Fibroblast of skin of abdomen (primary cell): ENCODE data around the gene SRMS.
"Not testable (repeated sequence)": the region's sequence is repeated elsewhere in the genome, so short reads cannot be mapped to it uniquely, and the experiment has no call there.

Experiments
- DNase-seq: peaks from one replicate; pipeline ENCODE4 v3.0.0-alpha.2; 2013

SRMS gene

GRCh38 chr20:63565021-63565698 is 17.6 kb upstream of the SRMS start:
- DNase-seq, result no peak

- DNase-seq, result no peak
Measured at GRCh38 chr20:63564036-63564810, 16.7 kb upstream of the SRMS start.

GRCh38 chr20:63563225-63563935 is 15.8 kb upstream of the SRMS start:
- DNase-seq, result no peak

- DNase-seq, result no peak
Measured at GRCh38 chr20:63562461-63563224, 15.1 kb upstream of the SRMS start.

GRCh38 chr20:63561624-63562396 is 14.3 kb upstream of the SRMS start:
- no peak for DNase-seq

GRCh38 chr20:63560856-63561609 is 13.5 kb upstream of the SRMS start:
- no peak for DNase-seq

- no peak for DNase-seq
Measured at GRCh38 chr20:63560333-63560805, 12.8 kb upstream of the SRMS start.

- not testable (repeated sequence) for DNase-seq
Measured at GRCh38 chr20:63559485-63560332, 12.2 kb upstream of the SRMS start.

- no peak for DNase-seq
Measured at GRCh38 chr20:63558804-63559484, 11.4 kb upstream of the SRMS start.

- DNase-seq, result no peak
Measured at GRCh38 chr20:63557481-63557891, 9.9 kb upstream of the SRMS start.

GRCh38 chr20:63556873-63557478 is 9.4 kb upstream of the SRMS start:
- no peak for DNase-seq

GRCh38 chr20:63555661-63556381 is 8.3 kb upstream of the SRMS start:
- no peak for DNase-seq

GRCh38 chr20:63554361-63555278 is 7.1 kb upstream of the SRMS start:
- DNase-seq, result no peak

- no peak for DNase-seq
Measured at GRCh38 chr20:63553933-63554290, 6.4 kb upstream of the SRMS start, which contains the start of gene FNDC11. TSS of gene FNDC11 (plus strand) at chr20:63554159. CDS start at chr20:63555664, 1,505 bp downstream.

- DNase-seq, result peak; percentile 73
Measured at GRCh38 chr20:63553251-63553932, 5.8 kb upstream of the SRMS start.

- DNase-seq, result no peak
Measured at GRCh38 chr20:63552481-63553249, 5.1 kb upstream of the SRMS start.
